Naive thymus-derived CD4-positive, alpha-beta T cell (primary cell): ENCODE data around the gene AGBL1. TPM values are rescaled to one million over a fixed set of nuclear protein-coding genes. Genes with fewer than 3 reads are reported as not detected.

ENCODE experiments used
- ATAC-seq: fragments of 150-1000 bp; cut with Tn5 transposase; 2 replicates; pipeline ENCODE4 v1.10.0; 2021; ENCODE audit warnings: mild to moderate bottlenecking, moderate library complexity
- CTCF ChIA-PET: fragments of 350-600 bp; sonication (Branson Sonifier 250); formaldehyde crosslinking; loops from one replicate; lab custom pipeline; 2021; ENCODE audit warnings: antibody characterized with exemption; lab: Charles Lee
- POLR2A ChIA-PET: fragments of 350-600 bp; sonication (Branson Sonifier 250); formaldehyde crosslinking; loops from one replicate; lab custom pipeline; 2021; ENCODE audit warnings: antibody characterized with exemption, inconsistent platforms; lab: Charles Lee
- DNase-seq, 9 donors: peaks; one replicate each; pipeline versions ENCODE4 v3.0.0 to v3.0.0-alpha.2; 2020 to 2022; ENCODE audit warnings: mixed read lengths in 1 of 9
- H3K27ac ChIP-seq: one replicate; pipeline ENCODE4 v1.7.0; 2013; ENCODE audit warnings: mild to moderate bottlenecking, low read depth, low read length, moderate library complexity
- H3K27me3 ChIP-seq, 2 donors: one replicate each; pipeline ENCODE4 v1.7.0; 2013; ENCODE audit warnings: low read length in 2 of 2, mild to moderate bottlenecking in 2 of 2, moderate library complexity in 2 of 2; ENCODE audit not compliant: control insufficient read depth in 2 of 2, insufficient read depth in 2 of 2
- H3K36me3 ChIP-seq, 3 experiments: 1 replicate in 2 of 3; 2 replicates in 1 of 3; pipeline ENCODE4 v1.7.0; 2013; ENCODE audit warnings: low read length in 3 of 3, mild to moderate bottlenecking in 3 of 3, moderate library complexity in 1 of 3; ENCODE audit not compliant: insufficient read depth in 3 of 3, control insufficient read depth in 2 of 3
- H3K4me1 ChIP-seq, 2 donors: one replicate each; pipeline ENCODE4 v1.7.0; 2013; ENCODE audit warnings: low read length in 2 of 2, mild to moderate bottlenecking in 2 of 2, moderate library complexity in 1 of 2; ENCODE audit not compliant: control insufficient read depth in 2 of 2, insufficient read depth in 2 of 2
- H3K4me3 ChIP-seq: 2 replicates; pipeline ENCODE4 v1.7.0; 2013; ENCODE audit warnings: mild to moderate bottlenecking, low read length
- H3K9me3 ChIP-seq, 3 experiments: 1 replicate in 2 of 3; 2 replicates in 1 of 3; pipeline ENCODE4 v1.7.0; 2013; ENCODE audit warnings: low read length in 3 of 3; ENCODE audit not compliant: control insufficient read depth in 2 of 3
- H3K27ac Mint-ChIP-seq, 9 donors: one replicate each; pipeline ENCODE4 v1.8.0; 2020 to 2022; ENCODE audit warnings: mixed read lengths in 9 of 9, mild to moderate bottlenecking in 8 of 9, moderate library complexity in 5 of 9, inconsistent platforms in 2 of 9
- H3K27me3 Mint-ChIP-seq, 5 donors: one replicate each; pipeline ENCODE4 v1.8.0; 2021 to 2022; ENCODE audit warnings: mixed read lengths in 5 of 5, mild to moderate bottlenecking in 1 of 5
- H3K36me3 Mint-ChIP-seq, 5 donors: one replicate each; pipeline ENCODE4 v1.8.0; 2020 to 2022; ENCODE audit warnings: mixed read lengths in 5 of 5, mild to moderate bottlenecking in 3 of 5, inconsistent platforms in 1 of 5
- H3K4me1 Mint-ChIP-seq, 7 donors: one replicate each; pipeline ENCODE4 v1.8.0; 2020 to 2022; ENCODE audit warnings: mixed read lengths in 7 of 7, mild to moderate bottlenecking in 3 of 7, inconsistent platforms in 1 of 7
- H3K4me3 Mint-ChIP-seq, 10 donors: one replicate each; pipeline ENCODE4 v1.8.0; 2020 to 2022; ENCODE audit warnings: mild to moderate bottlenecking in 10 of 10, mixed read lengths in 10 of 10, moderate library complexity in 6 of 10, inconsistent platforms in 2 of 10
- H3K9me3 Mint-ChIP-seq, 11 donors: one replicate each; pipeline ENCODE4 v1.8.0; 2020 to 2022; ENCODE audit warnings: mixed read lengths in 11 of 11, mild to moderate bottlenecking in 4 of 11, inconsistent platforms in 1 of 11, moderate library complexity in 1 of 11
- intact Hi-C, 2 donors: fragments of 100-400 bp; cut with micrococcal nuclease; formaldehyde crosslinking; loops; one replicate each; pipeline ENCODE4 v1.15.1; 2023
- polyA plus RNA-seq, 2 donors: library from polyadenylated mRNA; unstranded; fragments of 300-500 nt; fragmentation: Illumina TruSeq; gene quantifications; one replicate each; pipeline ENCODE4 v1.2.3, GENCODE V29; 2021
- total RNA-seq, 6 experiments: library from RNA in 5 of 6; stranded (reverse) in 5 of 6; gene quantifications; 1 replicate in 5 of 6; 2 replicates in 1 of 6; pipeline ENCODE4 v1.2.3 and lab custom pipeline; 2021 to 2026

AGBL1 gene
- total and polyA plus RNA-seq, 7 experiments from 2014 or later: not detected

GRCh38 chr15:86591994-86592735 is 512.5 kb downstream of the AGBL1 start:
- POLR2A ChIA-PET: no interaction called here
- peaks cover 0 to 2% (median 0%) of the 10 kb centered on the region in 5 donors for H3K27me3 Mint-ChIP-seq
- intact Hi-C loops: no loop called here
- H3K36me3 Mint-ChIP-seq: peaks cover 0 to 4% (median 0%) of the 10 kb centered on the region in 5 donors
- no peak for DNase-seq
- no peak for ATAC-seq
- Histone ChIP-seq H3K27ac (no peak overlapping the region), H3K27me3 (no peaks in the 10 kb centered on the region), H3K4me1 (no peaks in the 10 kb centered on the region), H3K9me3 (no peaks in the 10 kb centered on the region), H3K4me3 (no peak overlapping the region), H3K36me3 (no peaks in the 10 kb centered on the region)
- peaks cover 0 to 2% (median 0%) of the 10 kb centered on the region in 7 donors for H3K4me1 Mint-ChIP-seq
- no peak overlapping the region for H3K4me3 Mint-ChIP-seq
- no peak overlapping the region for H3K27ac Mint-ChIP-seq
- peaks cover 0 to 12% (median 5%) of the 10 kb centered on the region in 11 donors for H3K9me3 Mint-ChIP-seq
- CTCF ChIA-PET: no interaction called here

GRCh38 chr15:86595741-86596140 is 516.1 kb downstream of the AGBL1 start:
- peaks cover 0 to 4% (median 0%) of the 10 kb centered on the region in 5 donors for H3K36me3 Mint-ChIP-seq

GRCh38 chr15:86603466-86603865 is 523.8 kb downstream of the AGBL1 start:
- Histone ChIP-seq H3K4me3 (no peak overlapping the region), H3K36me3 (no peaks in the 10 kb centered on the region), H3K27me3 (no peaks in the 10 kb centered on the region), H3K4me1 (no peaks in the 10 kb centered on the region), H3K9me3 (no peaks in the 10 kb centered on the region), H3K27ac (no peak overlapping the region)
- intact Hi-C loops: no loop called here
- CTCF ChIA-PET: no interaction called here
- Mint-ChIP-seq H3K27me3 (peaks cover 0 to 27% (median 0%) of the 10 kb centered on the region in 5 donors), H3K27ac (no peak overlapping the region), H3K4me3 (no peak overlapping the region), H3K4me1 (peaks cover 0 to 9% (median 0%) of the 10 kb centered on the region in 7 donors), H3K36me3 (no peaks in the 10 kb centered on the region), H3K9me3 (peaks cover 0 to 9% (median 0%) of the 10 kb centered on the region in 11 donors)
- ATAC-seq: no peak
- POLR2A ChIA-PET: no interaction called here
- no peak for DNase-seq

More at GRCh38 chr15:86595741-86596140, 516.1 kb downstream of the AGBL1 start:
- H3K9me3 ChIP-seq: no peaks in the 10 kb centered on the region
- H3K27ac ChIP-seq: no peak overlapping the region
- H3K9me3 Mint-ChIP-seq: peaks cover 0 to 9% (median 5%) of the 10 kb centered on the region in 11 donors
- intact Hi-C loops: no loop called here
- H3K4me3 Mint-ChIP-seq: no peak overlapping the region
- DNase-seq: no peak
- peaks cover 0 to 4% (median 0%) of the 10 kb centered on the region in 5 donors for H3K27me3 Mint-ChIP-seq
- no peaks in the 10 kb centered on the region for H3K4me1 Mint-ChIP-seq
- ChIA-PET POLR2A (no interaction called here), CTCF (no interaction called here)
- no peaks in the 10 kb centered on the region for H3K4me1 ChIP-seq
- H3K4me3 ChIP-seq: no peak overlapping the region
- no peak for ATAC-seq
- H3K27me3 ChIP-seq: no peaks in the 10 kb centered on the region
- no peak overlapping the region for H3K27ac Mint-ChIP-seq
- H3K36me3 ChIP-seq: no peaks in the 10 kb centered on the region

GRCh38 chr15:86608461-86609205 is 529.0 kb downstream of the AGBL1 start:
- Histone ChIP-seq H3K27me3 (no peaks in the 10 kb centered on the region), H3K27ac (no peak overlapping the region), H3K9me3 (no peaks in the 10 kb centered on the region), H3K4me3 (no peak overlapping the region), H3K4me1 (peaks cover 5 to 29% of the 10 kb centered on the region in 2 donors), H3K36me3 (no peaks in the 10 kb centered on the region)
- POLR2A ChIA-PET: interaction anchor here (0.6 kb wide), 1 partner anchor 20 kb away, joined by 4 read pairs; no protein-coding TSS in a partner anchor
- H3K36me3 Mint-ChIP-seq: peaks cover 0 to 2% (median 0%) of the 10 kb centered on the region in 5 donors
- CTCF ChIA-PET: no interaction called here
- H3K27me3 Mint-ChIP-seq: peaks cover 0 to 22% (median 0%) of the 10 kb centered on the region in 5 donors
- H3K4me1 Mint-ChIP-seq: peaks cover 16 to 32% (median 29%) of the 10 kb centered on the region in 7 donors
- ATAC-seq (no peak), DNase-seq (no peak)
- no peak overlapping the region for H3K4me3 Mint-ChIP-seq
- peaks cover 0 to 8% (median 0%) of the 10 kb centered on the region in 11 donors for H3K9me3 Mint-ChIP-seq
- no peak overlapping the region for H3K27ac Mint-ChIP-seq
- intact Hi-C loops: no loop called here

- Mint-ChIP-seq H3K36me3 (peaks cover 0 to 2% (median 0%) of the 10 kb centered on the region in 5 donors), H3K4me3 (no peak overlapping the region), H3K9me3 (peaks cover 0 to 8% (median 0%) of the 10 kb centered on the region in 11 donors), H3K4me1 (peaks cover 16 to 37% (median 29%) of the 10 kb centered on the region in 7 donors), H3K27me3 (peaks cover 0 to 22% (median 0%) of the 10 kb centered on the region in 5 donors), H3K27ac (no peak overlapping the region)
- no peaks in the 10 kb centered on the region for H3K27me3 ChIP-seq
- H3K36me3 ChIP-seq: no peaks in the 10 kb centered on the region
- H3K4me1 ChIP-seq: peaks cover 5 to 34% of the 10 kb centered on the region in 2 donors
- intact Hi-C loops: no loop called here
- DNase-seq (no peak), ATAC-seq (no peak)
- no peaks in the 10 kb centered on the region for H3K9me3 ChIP-seq
- CTCF ChIA-PET: no interaction called here
- POLR2A ChIA-PET: no interaction called here
- H3K27ac ChIP-seq: no peak overlapping the region
- H3K4me3 ChIP-seq: no peak overlapping the region
These were observed 529.6 kb downstream of the AGBL1 start for GRCh38 chr15:86609275-86609674.

GRCh38 chr15:86610038-86610437 is 530.4 kb downstream of the AGBL1 start:
- H3K36me3 ChIP-seq: no peaks in the 10 kb centered on the region
- peaks cover 18 to 45% (median 36%) of the 10 kb centered on the region in 7 donors for H3K4me1 Mint-ChIP-seq
- intact Hi-C loops: no loop called here
- peaks cover 0 to 9% (median 0%) of the 10 kb centered on the region in 5 donors for H3K36me3 Mint-ChIP-seq
- H3K4me3 Mint-ChIP-seq: no peak overlapping the region
- no peak for ATAC-seq
- no peak overlapping the region for H3K27ac ChIP-seq
- peaks cover 0 to 22% (median 0%) of the 10 kb centered on the region in 5 donors for H3K27me3 Mint-ChIP-seq
- no peak overlapping the region for H3K4me3 ChIP-seq
- peaks cover 0 to 10% (median 0%) of the 10 kb centered on the region in 11 donors for H3K9me3 Mint-ChIP-seq
- no peaks in the 10 kb centered on the region for H3K27me3 ChIP-seq
- H3K4me1 ChIP-seq: peaks cover 10 to 42% of the 10 kb centered on the region in 2 donors
- CTCF ChIA-PET: no interaction called here
- H3K9me3 ChIP-seq: no peaks in the 10 kb centered on the region
- POLR2A ChIA-PET: no interaction called here
- no peak overlapping the region for H3K27ac Mint-ChIP-seq
- DNase-seq: no peak
